AG04450 (cell line): ENCODE data around the gene HS6ST3. TPM values are rescaled to one million over a fixed set of nuclear protein-coding genes. Genes with fewer than 3 reads are reported as not detected.

Experiments used
- CTCF ChIA-PET: fragments of 300-600, 350-600 bp; formaldehyde crosslinking; extraction: SDS; loops from one replicate; lab custom pipeline; 2022; ENCODE audit warnings: antibody characterized with exemption, inconsistent platforms; lab: Charles Lee
- POLR2A ChIA-PET: fragments of 350-600 bp; formaldehyde crosslinking; extraction: SDS; loops from one replicate; lab custom pipeline; 2021; ENCODE audit warnings: antibody characterized with exemption, inconsistent platforms; lab: Yijun Ruan, JAX
- DNase-seq: peaks from one replicate; pipeline ENCODE4 v3.0.0-alpha.2; 2011; ENCODE audit warnings: low read depth, low spot score
- H3K27ac ChIP-seq: one replicate; pipeline ENCODE4 v1.5.1; 2012; ENCODE audit warnings: low read depth, low read length, control low read depth
- H3K27me3 ChIP-seq: one replicate; pipeline ENCODE4 v1.6.0; 2012; ENCODE audit warnings: low read length; ENCODE audit not compliant: control insufficient read depth, insufficient read depth
- H3K4me3 ChIP-seq: 2 replicates; pipeline ENCODE4 v1.5.1; 2011; ENCODE audit warnings: mild to moderate bottlenecking, low read depth, low read length, control low read depth
- H3K9me3 ChIP-seq: 2 replicates; pipeline ENCODE4 v1.5.1; 2012; ENCODE audit warnings: low read length; ENCODE audit not compliant: control insufficient read depth, insufficient read depth
- polyA plus RNA-seq: library from polyadenylated mRNA; depleted of rRNA; stranded (reverse); fragments of >200 nt; gene quantifications from 2 replicates; pipeline ENCODE4 v1.2.3, GENCODE V29; 2011
- TF ChIP-seq, protein P1 (sequence below): IDR thresholded peaks from 2 replicates; pipeline ENCODE4 v1.5.1; 2011; ENCODE audit warnings: low read depth, low read length, control low read depth, inconsistent platforms

The HS6ST3 gene
- polyA plus RNA-seq, 1 experiment, result not detected

DNA sequence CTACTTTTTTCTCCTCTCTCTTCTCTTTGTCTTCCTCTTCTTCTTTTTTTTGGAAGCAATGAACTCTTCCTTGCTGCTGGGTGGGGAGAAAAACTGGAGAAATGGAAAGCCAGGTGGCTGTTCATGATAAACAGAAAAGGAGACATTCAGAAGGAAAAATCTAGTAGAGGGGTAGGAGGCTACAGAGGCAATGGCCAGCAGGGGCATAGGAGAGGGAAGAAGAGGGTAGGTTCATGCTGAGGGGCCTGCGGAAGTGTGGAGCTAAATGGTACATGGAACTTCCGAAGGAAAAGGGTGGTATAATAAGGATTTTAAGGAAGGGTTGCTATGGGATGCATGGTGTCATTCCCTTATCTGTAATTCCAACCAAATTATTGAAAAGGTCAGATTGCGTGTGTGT lies 17.5 kb upstream of the HS6ST3 start:
- Histone ChIP-seq H3K27ac (no peak overlapping the region), H3K27me3 (peaks cover 6% of the 10 kb centered on the region), H3K9me3 (no peaks in the 10 kb centered on the region), H3K4me3 (no peak overlapping the region)
- TF ChIP-seq, protein P1, sequence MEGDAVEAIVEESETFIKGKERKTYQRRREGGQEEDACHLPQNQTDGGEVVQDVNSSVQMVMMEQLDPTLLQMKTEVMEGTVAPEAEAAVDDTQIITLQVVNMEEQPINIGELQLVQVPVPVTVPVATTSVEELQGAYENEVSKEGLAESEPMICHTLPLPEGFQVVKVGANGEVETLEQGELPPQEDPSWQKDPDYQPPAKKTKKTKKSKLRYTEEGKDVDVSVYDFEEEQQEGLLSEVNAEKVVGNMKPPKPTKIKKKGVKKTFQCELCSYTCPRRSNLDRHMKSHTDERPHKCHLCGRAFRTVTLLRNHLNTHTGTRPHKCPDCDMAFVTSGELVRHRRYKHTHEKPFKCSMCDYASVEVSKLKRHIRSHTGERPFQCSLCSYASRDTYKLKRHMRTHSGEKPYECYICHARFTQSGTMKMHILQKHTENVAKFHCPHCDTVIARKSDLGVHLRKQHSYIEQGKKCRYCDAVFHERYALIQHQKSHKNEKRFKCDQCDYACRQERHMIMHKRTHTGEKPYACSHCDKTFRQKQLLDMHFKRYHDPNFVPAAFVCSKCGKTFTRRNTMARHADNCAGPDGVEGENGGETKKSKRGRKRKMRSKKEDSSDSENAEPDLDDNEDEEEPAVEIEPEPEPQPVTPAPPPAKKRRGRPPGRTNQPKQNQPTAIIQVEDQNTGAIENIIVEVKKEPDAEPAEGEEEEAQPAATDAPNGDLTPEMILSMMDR, result no peak
- CTCF ChIA-PET, result interaction anchor here (1.7 kb wide), 1 partner anchor 52 kb away, joined by 9 read pairs; no protein-coding TSS in a partner anchor
- no peak for DNase-seq
- POLR2A ChIA-PET, result no interaction called here

DNA sequence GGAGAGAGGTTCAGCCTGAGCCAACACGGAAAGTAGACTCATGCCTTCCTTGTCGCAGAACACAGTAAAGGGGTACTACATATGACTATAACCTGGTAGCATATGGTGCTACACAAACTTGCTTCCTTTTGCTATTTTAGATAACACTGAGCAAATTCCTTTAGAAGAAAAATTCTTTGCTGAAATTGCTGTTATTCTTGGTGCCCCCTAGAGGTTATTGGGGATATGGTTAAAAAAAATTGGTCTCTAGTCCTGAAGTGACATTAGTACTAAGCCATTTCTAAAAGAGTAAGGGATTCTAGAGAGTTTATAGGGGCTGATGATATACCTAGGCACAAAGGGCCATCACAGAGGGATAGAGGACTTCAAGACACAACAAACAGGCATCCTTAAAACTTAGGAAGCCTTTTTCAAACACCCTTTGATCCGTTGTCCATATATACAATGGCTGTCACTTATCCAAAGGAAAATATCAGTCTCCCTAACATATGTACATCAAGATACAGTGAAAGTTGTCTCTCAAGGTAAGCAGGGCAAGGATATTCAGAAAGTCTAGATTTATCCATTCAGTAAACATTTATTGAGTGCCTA lies 13.9 kb upstream of the HS6ST3 start:
- H3K27ac ChIP-seq, result no peak overlapping the region
- no peak for DNase-seq
- TF ChIP-seq, protein P1, result peak; percentile 71
- H3K9me3 ChIP-seq, result no peaks in the 10 kb centered on the region
- no peaks in the 10 kb centered on the region for H3K27me3 ChIP-seq
- H3K4me3 ChIP-seq, result no peak overlapping the region
- POLR2A ChIA-PET, result no interaction called here
- CTCF ChIA-PET, result interaction anchor here (0.7 to 1.9 kb wide), 5 partner anchors 10 to 513 kb away, joined by 3 to 10 read pairs (median 3); no protein-coding TSS in a partner anchor

DNA sequence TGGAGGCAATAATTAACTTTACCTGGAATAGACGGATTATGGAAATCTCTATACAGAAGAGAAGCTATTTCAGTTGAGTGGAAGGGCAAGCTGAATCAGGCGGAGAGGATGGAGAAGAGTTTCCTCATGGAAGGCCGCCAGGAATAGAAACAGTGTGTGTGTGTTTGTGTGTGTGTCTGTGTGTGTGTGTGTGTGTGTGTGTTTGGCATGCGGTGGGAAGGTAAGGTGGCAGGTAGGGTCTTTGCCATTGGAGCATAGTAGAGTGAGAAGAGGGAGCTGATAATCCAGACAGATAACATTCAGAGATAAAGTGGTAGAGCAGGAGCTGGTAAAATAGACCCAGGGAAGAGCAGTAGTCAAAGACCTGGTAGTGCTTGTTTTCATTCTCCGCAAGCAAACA lies 9.2 kb upstream of the HS6ST3 start:
- H3K9me3 ChIP-seq, result no peaks in the 10 kb centered on the region
- no peaks in the 10 kb centered on the region for H3K27me3 ChIP-seq
- H3K27ac ChIP-seq, result no peak overlapping the region
- no peak overlapping the region for H3K4me3 ChIP-seq
- DNase-seq, result no peak
- POLR2A ChIA-PET, result no interaction called here
- CTCF ChIA-PET, result interaction anchor here (0.9 kb wide), 1 partner anchor 58 kb away, joined by 3 read pairs; no protein-coding TSS in a partner anchor
- TF ChIP-seq, protein P1, result no peak

DNA sequence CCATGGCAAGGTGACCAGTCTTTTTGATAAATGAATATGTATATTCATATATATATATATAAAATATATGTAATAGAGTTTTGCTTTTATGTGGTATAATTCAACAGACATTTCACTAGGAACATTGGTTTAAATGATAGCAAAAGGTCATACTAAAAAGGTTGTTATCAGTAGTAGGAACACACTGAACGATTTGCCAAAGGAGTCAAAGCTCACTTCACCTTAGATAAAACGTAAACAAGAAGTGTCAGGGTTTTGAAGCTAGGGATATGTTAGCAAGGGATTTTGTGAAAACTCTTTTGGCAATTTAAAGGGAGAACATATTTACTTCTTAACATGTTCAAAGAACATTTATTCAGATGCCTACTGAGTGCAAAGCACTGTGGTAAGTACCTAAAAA lies 8.0 kb upstream of the HS6ST3 start:
- Histone ChIP-seq H3K27ac (no peak overlapping the region), H3K4me3 (no peak overlapping the region), H3K9me3 (no peaks in the 10 kb centered on the region), H3K27me3 (peaks cover under 1% of the 10 kb centered on the region)
- TF ChIP-seq, protein P1, result no peak
- ChIA-PET CTCF (no interaction called here), POLR2A (no interaction called here)
- DNase-seq, result no peak

DNA sequence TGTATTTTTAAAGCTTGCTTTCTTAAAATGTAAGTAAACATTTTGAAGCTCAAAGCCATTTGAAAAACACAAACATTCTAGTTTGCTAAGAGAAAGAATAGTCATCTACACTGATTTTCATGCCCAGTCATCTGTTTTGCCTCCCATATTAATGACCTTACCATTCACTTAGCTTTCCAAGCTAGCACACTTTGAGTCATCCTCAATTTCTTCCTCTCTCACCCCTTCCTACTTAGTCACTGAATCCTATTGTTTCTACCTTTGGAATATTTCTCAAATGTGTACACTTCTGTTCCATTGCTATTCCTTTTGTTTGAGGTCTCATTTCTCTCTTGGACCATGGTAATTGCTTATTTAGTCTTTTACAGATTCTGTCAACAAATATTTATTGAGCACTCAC lies 7.3 kb upstream of the HS6ST3 start:
- ChIA-PET CTCF (interaction anchor here (0.6 kb wide), 1 partner anchor 63 kb away, joined by 3 read pairs; no protein-coding TSS in a partner anchor), POLR2A (no interaction called here)
- DNase-seq, result no peak
- Histone ChIP-seq H3K27me3 (peaks cover 2% of the 10 kb centered on the region), H3K4me3 (no peak overlapping the region), H3K27ac (no peak overlapping the region), H3K9me3 (no peaks in the 10 kb centered on the region)
- TF ChIP-seq, protein P1, result no peak
